ENCODE data around the gene GGT5.

DNA sequence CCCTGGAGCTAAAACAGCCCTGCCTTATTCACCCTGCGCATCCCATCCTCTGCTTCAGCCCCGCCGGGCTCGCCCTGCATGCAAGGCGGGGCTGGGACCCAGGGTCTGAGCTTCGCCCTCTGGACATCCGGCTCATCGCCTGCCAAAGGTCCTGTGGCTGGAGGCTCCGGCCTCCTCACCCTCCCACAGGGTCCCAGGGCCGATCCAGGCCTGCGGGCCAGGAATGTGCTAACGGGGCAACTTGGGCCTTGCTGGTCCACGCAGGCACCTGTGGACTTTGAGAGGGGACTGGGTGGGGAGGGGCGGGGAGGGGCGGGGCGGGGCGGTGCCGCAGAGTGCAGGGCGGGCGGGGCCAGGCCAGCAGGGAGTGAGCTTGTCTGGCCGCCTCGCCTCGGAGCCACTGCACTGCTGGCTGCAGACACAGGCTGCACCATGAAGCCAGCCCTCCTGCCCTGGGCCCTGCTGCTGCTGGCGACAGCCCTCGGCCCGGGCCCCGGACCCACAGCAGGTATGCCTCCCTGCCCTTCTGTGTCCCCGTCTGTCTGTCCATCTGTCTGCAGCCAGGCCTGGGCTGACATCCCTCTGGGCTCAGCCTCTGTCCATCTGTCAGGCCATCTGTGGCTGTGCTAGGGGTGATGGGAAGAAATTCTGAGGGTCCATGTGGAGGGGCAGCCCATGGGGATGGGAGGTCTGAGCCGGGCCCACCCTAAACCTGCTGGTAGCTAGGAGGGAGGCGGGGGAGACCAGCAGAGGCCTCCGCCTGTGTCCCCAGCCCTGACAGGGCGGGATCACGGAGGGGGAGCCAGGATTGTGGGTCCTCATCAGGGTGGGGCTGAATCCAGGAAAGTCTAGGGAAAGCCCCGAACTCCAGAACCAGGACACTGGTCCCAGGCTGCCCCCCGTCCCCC is 63.5 kb downstream of the GGT5 start, which contains the start of gene SUSD2:
- TF ChIP-seq POLR2A (IDR thresholded peaks at IDR 0.05), result no peak
- TF ChIP-seq, protein P1, sequence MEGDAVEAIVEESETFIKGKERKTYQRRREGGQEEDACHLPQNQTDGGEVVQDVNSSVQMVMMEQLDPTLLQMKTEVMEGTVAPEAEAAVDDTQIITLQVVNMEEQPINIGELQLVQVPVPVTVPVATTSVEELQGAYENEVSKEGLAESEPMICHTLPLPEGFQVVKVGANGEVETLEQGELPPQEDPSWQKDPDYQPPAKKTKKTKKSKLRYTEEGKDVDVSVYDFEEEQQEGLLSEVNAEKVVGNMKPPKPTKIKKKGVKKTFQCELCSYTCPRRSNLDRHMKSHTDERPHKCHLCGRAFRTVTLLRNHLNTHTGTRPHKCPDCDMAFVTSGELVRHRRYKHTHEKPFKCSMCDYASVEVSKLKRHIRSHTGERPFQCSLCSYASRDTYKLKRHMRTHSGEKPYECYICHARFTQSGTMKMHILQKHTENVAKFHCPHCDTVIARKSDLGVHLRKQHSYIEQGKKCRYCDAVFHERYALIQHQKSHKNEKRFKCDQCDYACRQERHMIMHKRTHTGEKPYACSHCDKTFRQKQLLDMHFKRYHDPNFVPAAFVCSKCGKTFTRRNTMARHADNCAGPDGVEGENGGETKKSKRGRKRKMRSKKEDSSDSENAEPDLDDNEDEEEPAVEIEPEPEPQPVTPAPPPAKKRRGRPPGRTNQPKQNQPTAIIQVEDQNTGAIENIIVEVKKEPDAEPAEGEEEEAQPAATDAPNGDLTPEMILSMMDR (IDR thresholded peaks at IDR 0.05), result no peak
